GM21737 (cell line): ENCODE results near the gene PCDHA10.
"Not testable (repeated sequence)": the region's sequence is repeated elsewhere in the genome, so short reads cannot be mapped to it uniquely, and the experiment has no call there.

Experiments
- ATAC-seq: cut with Tn5 transposase; IDR thresholded peaks from one replicate; pipeline ENCODE4 v1.9.1; 2021; ENCODE audit warnings: mild to moderate bottlenecking, moderate library complexity; ENCODE audit not compliant: unreplicated experiment

The PCDHA10 gene

GRCh38 chr5:140842798-140843733 is 12.6 kb upstream of the PCDHA10 start:
- no peak for ATAC-seq

DNA sequence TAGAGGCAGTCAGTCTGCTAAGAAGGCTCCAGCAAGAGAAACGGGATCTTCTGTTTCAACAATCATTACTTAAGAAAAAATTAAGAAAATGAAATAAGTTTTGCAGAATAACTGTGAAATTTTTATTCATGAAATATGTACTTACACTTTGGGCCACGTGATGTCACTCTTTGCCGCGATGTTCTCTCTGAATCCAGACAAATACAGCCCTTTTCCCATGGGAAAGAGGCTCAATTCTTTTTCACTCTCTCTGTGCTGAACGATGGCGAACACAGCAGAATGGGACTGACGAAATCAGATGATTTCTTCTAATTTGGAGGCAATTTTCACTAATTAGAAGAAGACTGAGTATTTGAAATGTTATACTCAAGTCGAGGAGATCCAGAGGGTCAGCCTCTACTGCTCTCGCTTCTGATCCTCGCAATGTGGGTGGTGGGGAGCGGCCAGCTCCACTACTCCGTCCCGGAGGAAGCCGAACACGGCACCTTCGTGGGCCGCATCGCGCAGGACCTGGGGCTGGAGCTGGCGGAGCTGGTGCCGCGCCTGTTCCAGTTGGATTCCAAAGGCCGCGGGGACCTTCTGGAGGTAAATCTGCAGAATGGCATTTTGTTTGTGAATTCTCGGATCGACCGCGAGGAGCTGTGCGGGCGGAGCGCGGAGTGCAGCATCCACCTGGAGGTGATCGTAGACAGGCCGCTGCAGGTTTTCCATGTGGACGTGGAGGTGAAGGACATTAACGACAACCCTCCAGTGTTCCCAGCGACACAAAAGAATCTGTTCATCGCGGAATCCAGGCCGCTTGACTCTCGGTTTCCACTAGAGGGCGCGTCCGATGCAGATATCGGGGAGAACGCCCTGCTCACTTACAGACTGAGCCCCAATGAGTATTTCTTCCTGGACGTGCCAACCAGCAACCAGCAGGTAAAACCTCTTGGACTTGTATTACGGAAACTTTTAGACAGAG is 7.3 kb upstream of the PCDHA10 start, which contains the start of gene PCDHA9:
Gene PCDHA9 (plus strand): TSS at position 244 of the 964 bp plus-strand sequence. CDS start 114 bp downstream, at position 358.
- not testable (repeated sequence) for ATAC-seq

- not testable (repeated sequence) for ATAC-seq
Measured at GRCh38 chr5:140849831-140850634, 5.7 kb upstream of the PCDHA10 start.

GRCh38 chr5:140857177-140857986 is 1.7 kb downstream of the PCDHA10 start:
- no peak for ATAC-seq

GRCh38 chr5:140857987-140858240 is 2.2 kb downstream of the PCDHA10 start:
- no peak for ATAC-seq

GRCh38 chr5:140862441-140863295 is 7.0 kb downstream of the PCDHA10 start:
- no peak for ATAC-seq

GRCh38 chr5:140868721-140869554 is 13.2 kb downstream of the PCDHA10 start, which contains the start of gene PCDHA11:
Gene PCDHA11, plus strand, starts transcription at chr5:140868957. Its CDS starts 147 bp downstream, at chr5:140869104.
- no peak for ATAC-seq

- ATAC-seq, result no peak
Measured at GRCh38 chr5:140869555-140869886, 13.8 kb downstream of the PCDHA10 start.

DNA sequence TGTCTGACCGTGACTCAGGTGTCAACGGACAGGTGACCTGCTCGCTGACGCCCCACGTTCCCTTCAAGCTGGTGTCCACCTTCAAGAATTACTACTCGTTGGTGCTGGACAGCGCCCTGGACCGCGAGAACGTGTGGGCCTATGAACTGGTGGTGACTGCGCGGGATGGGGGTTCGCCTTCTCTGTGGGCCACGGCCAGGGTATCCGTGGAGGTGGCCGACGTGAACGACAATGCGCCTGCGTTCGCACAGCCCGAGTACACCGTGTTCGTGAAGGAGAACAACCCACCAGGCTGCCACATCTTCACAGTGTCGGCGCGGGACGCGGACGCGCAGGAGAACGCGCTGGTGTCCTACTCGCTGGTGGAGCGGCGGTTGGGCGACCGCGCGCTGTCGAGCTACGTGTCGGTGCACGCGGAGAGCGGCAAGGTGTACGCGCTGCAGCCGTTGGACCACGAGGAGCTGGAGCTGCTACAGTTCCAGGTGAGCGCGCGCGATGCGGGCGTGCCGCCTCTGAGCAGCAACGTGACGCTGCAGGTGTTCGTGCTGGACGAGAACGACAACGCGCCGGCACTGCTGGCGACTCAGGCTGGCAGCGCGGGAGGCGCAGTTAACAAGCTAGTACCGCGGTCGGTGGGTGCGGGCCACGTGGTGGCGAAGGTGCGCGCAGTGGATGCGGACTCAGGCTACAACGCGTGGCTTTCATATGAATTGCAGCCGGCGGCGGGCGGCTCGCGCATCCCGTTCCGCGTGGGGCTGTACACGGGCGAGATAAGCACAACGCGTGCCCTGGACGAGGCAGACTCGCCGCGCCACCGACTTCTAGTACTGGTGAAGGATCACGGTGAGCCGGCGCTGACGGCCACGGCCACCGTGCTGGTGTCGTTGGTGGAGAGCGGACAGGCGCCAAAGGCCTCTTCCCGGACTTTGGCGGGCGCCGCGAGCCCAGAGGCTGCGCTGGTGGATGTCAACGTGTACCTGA is 14.8 kb downstream of the PCDHA10 start:
- no peak for ATAC-seq

DNA sequence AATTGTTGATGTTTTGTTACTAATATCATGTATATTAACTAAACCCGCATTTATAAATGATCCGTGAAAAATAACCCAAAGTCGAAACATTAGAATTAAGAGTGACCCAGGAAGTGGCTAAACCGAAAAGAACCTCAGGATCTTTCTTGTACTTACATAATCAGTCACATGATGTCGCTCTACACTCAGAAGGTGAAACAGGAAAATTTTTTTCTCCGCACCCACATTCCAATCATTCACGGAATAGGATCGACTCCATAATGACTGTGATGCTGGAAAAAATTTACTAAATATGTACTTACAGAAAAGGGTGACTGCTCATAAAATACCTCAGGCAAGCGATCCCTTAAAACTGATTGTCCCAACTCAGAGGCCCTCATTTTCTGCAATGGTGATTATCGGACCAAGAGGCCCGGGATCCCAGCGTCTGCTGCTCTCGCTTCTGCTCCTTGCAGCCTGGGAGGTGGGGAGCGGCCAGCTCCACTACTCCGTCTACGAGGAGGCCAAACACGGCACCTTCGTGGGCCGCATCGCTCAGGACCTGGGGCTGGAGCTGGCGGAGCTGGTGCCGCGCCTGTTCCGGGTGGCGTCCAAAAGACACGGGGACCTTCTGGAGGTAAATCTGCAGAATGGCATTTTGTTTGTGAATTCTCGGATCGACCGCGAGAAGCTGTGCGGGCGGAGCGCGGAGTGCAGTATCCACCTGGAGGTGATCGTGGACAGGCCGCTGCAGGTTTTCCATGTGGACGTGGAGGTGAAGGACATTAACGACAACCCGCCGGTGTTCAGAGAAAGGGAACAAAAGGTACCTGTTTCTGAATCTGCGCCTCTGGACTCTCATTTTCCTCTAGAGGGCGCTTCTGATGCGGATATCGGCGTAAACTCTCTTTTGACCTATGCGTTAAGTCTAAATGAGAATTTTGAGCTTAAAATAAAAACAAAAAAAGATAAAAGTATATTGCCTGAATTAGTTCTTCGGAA is 19.7 kb downstream of the PCDHA10 start, which contains the start of gene PCDHA12:
Gene PCDHA12 (plus strand): TSS at position 224 of the 981 bp plus-strand sequence. CDS start 165 bp downstream, at position 389.
- ATAC-seq, result no peak

DNA sequence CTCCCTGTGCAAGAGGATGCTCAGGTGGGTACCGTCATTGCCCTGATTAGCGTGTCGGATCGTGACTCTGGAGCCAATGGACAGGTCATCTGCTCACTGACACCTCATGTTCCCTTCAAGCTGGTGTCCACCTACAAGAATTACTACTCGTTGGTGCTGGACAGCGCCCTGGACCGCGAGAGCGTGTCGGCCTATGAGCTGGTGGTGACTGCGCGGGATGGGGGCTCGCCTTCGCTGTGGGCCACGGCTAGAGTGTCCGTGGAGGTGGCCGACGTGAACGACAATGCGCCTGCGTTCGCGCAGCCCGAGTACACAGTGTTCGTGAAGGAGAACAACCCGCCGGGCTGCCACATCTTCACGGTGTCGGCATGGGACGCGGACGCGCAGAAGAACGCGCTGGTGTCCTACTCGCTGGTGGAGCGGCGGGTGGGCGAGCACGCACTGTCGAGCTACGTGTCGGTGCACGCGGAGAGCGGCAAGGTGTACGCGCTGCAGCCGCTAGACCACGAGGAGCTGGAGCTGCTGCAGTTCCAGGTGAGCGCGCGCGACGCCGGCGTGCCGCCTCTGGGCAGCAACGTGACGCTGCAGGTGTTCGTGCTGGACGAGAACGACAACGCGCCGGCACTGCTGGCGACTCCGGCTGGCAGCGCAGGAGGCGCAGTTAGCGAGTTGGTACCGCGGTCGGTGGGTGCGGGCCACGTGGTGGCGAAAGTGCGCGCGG is 21.0 kb downstream of the PCDHA10 start:
- ATAC-seq, result not testable (repeated sequence)

DNA sequence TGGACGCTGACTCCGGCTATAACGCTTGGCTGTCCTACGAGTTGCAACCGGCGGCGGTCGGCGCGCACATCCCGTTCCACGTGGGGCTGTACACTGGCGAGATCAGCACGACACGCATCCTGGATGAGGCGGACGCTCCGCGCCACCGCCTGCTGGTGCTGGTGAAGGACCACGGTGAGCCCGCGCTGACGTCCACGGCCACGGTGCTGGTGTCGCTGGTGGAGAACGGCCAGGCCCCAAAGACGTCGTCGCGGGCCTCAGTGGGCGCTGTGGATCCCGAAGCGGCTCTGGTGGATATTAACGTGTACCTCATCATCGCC is 21.5 kb downstream of the PCDHA10 start:
- no peak for ATAC-seq

DNA sequence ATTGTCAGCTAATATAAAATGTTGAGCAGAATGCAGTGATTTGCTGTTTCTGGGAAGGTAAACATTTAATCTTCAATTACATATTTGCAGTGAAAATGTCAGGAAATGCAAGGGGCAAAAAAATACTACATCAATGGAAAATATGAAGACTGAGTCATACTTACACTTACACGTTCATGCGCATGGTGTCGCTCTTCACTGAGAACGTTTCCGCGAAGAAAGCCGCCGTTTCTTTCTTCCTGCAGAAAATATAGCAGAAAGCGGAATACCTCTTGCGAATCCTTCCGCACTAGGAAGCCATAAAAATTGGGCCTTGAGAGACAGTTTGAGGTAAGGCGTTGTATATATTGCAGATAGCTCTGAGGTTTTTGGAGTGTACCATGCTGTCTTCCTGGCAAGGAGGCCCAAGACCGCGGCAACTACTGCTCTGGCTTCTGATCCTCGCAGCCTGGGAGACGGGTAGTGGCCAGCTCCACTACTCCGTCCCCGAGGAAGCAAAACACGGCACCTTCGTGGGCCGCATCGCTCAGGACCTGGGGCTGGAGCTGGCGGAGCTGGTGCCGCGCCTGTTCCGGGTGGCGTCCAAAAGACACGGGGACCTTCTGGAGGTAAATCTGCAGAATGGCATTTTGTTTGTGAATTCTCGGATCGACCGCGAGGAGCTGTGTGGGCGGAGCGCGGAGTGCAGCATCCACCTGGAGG is 26.3 kb downstream of the PCDHA10 start, which contains the start of gene PCDHA13:
Gene PCDHA13 (plus strand): TSS at position 236 of the 702 bp plus-strand sequence. CDS start 145 bp downstream, at position 381.
- no peak for ATAC-seq

- ATAC-seq, result no peak
Measured at GRCh38 chr5:140882591-140882899, 26.8 kb downstream of the PCDHA10 start.

DNA sequence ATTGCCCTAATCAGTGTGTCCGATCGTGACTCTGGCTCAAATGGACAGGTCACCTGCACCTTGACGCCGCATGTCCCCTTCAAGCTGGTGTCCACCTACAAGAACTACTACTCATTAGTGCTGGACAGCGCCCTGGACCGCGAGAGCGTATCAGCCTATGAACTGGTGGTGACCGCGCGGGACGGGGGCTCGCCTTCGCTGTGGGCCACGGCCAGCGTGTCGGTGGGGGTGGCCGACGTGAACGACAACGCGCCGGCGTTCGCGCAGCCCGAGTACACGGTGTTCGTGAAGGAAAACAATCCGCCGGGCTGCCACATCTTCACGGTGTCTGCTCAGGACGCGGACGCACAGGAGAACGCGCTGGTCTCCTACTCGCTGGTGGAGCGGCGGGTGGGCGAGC is 27.7 kb downstream of the PCDHA10 start:
- no peak for ATAC-seq
